H1 (cell line): ENCODE results near the gene P4HA3. TPM values are rescaled to one million over a fixed set of nuclear protein-coding genes. Genes with fewer than 3 reads are reported as not detected.

Experiments used
- CTCF ChIA-PET: fragments of 300-600 bp; sonication (Branson Sonifier 250); formaldehyde crosslinking; loops from one replicate; lab custom pipeline; 2021; ENCODE audit not compliant: partially characterized antibody; lab: Charles Lee
- POLR2A ChIA-PET: fragments of 300-600 bp; sonication (Branson Sonifier 250); formaldehyde crosslinking; loops from one replicate; lab custom pipeline; 2021; ENCODE audit warnings: inconsistent platforms; ENCODE audit not compliant: partially characterized antibody; lab: Charles Lee
- DNase-seq, 2 experiments: peaks; one replicate each; pipeline versions ENCODE4 v3.0.0 to v3.0.0-alpha.2; 2010 to 2022; ENCODE audit warnings: low spot score in 2 of 2, low read depth in 1 of 2, mixed read lengths in 1 of 2
- FAIRE-seq: peaks from 2 replicates; lab custom pipeline; 2011; peaks lifted over from hg19 to GRCh38; lab: Jason Lieb, UNC
- H2AFZ ChIP-seq: 2 replicates; pipeline ENCODE4 v1.8.1; 2012; ENCODE audit warnings: low read length, inconsistent platforms
- H2AK5ac ChIP-seq: 2 replicates; pipeline ENCODE4 v1.6.1; 2013; ENCODE audit warnings: low read depth, low read length
- H2BK120ac ChIP-seq: replicated peaks from 2 replicates; pipeline ENCODE3; 2013; ENCODE audit warnings: low read depth, low read length, inconsistent platforms
- H2BK12ac ChIP-seq: 2 replicates; pipeline ENCODE4 v1.6.1; 2013; ENCODE audit warnings: low read depth, low read length
- H2BK15ac ChIP-seq: 2 replicates; pipeline ENCODE4 v1.6.1; 2013; ENCODE audit warnings: low read length
- H2BK20ac ChIP-seq: 2 replicates; pipeline ENCODE4 v1.6.1; 2013; ENCODE audit warnings: low read length
- H2BK5ac ChIP-seq: 2 replicates; pipeline ENCODE4 v1.6.1; 2013; ENCODE audit warnings: low read depth, low read length
- H3K14ac ChIP-seq: 2 replicates; pipeline ENCODE4 v1.6.1; 2013; ENCODE audit warnings: inconsistent platforms; ENCODE audit not compliant: insufficient read length
- H3K18ac ChIP-seq: 2 replicates; pipeline ENCODE4 v1.6.1; 2013; ENCODE audit warnings: low read length; ENCODE audit errors: extremely low read depth
- H3K23ac ChIP-seq: 2 replicates; pipeline ENCODE4 v1.6.1; 2013; ENCODE audit warnings: inconsistent platforms; ENCODE audit not compliant: insufficient read length
- H3K23me2 ChIP-seq: 2 replicates; pipeline ENCODE4 v1.6.1; 2013; ENCODE audit warnings: low read depth, low read length
- H3K27ac ChIP-seq: 2 replicates; pipeline ENCODE4 v1.6.1; 2011; ENCODE audit warnings: low read depth, low read length, inconsistent platforms
- H3K27me3 ChIP-seq, 4 experiments: replicated peaks in 1 of 4; 1 replicate in 1 of 4; 2 replicates in 3 of 4; pipeline versions ENCODE4 v1.6.1 to v1.8.1; 2011 to 2013; ENCODE audit warnings: low read length in 3 of 4, mild to moderate bottlenecking in 3 of 4, inconsistent platforms in 2 of 4, mixed read lengths in 2 of 4, moderate library complexity in 1 of 4; ENCODE audit not compliant: control insufficient read depth in 3 of 4, insufficient read depth in 3 of 4; ENCODE audit errors: extremely low read depth in 1 of 4
- H3K36me3 ChIP-seq, 4 experiments: 2 replicates each; pipeline versions ENCODE4 v1.6.1 to v1.8.1; 2011 to 2013; ENCODE audit warnings: mild to moderate bottlenecking in 4 of 4, low read length in 3 of 4, moderate library complexity in 2 of 4, control low read depth in 1 of 4, inconsistent platforms in 1 of 4; ENCODE audit not compliant: insufficient read depth in 4 of 4, control insufficient read depth in 2 of 4
- H3K4ac ChIP-seq: replicated peaks from 2 replicates; pipeline ENCODE3; 2013; ENCODE audit warnings: low read length, low read depth, mixed read lengths, inconsistent platforms; ENCODE audit not compliant: insufficient read length
- H3K4me1 ChIP-seq, 4 experiments: replicated peaks in 1 of 4; 1 replicate in 1 of 4; 2 replicates in 3 of 4; pipeline versions ENCODE4 v1.6.1 to v1.8.1; 2011 to 2013; ENCODE audit warnings: low read length in 3 of 4, inconsistent platforms in 2 of 4, mixed read lengths in 1 of 4; ENCODE audit not compliant: insufficient read depth in 4 of 4, control insufficient read depth in 3 of 4
- H3K4me2 ChIP-seq, 2 experiments: 2 replicates each; pipeline versions ENCODE4 v1.6.1 to v1.8.1; 2011 to 2013; ENCODE audit warnings: low read depth in 2 of 2, low read length in 2 of 2, control low read depth in 1 of 2, inconsistent platforms in 1 of 2, mild to moderate bottlenecking in 1 of 2; ENCODE audit not compliant: insufficient read depth in 1 of 2
- H3K4me3 ChIP-seq, 4 experiments: fragments of 200-600, 300-600 bp in 1 of 4; sonication (generic), shearing (Covaris generic), sonication (Bioruptor Twin) in 1 of 4; 2 replicates each; pipeline versions ENCODE4 v1.5.1 to v1.8.1; 2011 to 2016; ENCODE audit warnings: low read length in 4 of 4, low read depth in 3 of 4, control low read depth in 2 of 4, inconsistent platforms in 2 of 4, mild to moderate bottlenecking in 2 of 4, mixed read lengths in 1 of 4, moderate library complexity in 1 of 4; ENCODE audit not compliant: insufficient read depth in 2 of 4; ENCODE audit errors: extremely low read depth in 1 of 4
- H3K56ac ChIP-seq: replicated peaks from 2 replicates; pipeline ENCODE3; 2013; ENCODE audit warnings: low read depth, mild to moderate bottlenecking, mixed read lengths, low read length, inconsistent platforms; ENCODE audit not compliant: insufficient read length
- H3K79me1 ChIP-seq: 2 replicates; pipeline ENCODE4 v1.6.1; 2013; ENCODE audit warnings: low read depth, low read length, control low read depth
- H3K79me2 ChIP-seq, 2 experiments: 2 replicates each; pipeline versions ENCODE4 v1.6.1 to v1.8.1; 2012 to 2013; ENCODE audit warnings: low read length in 2 of 2, mild to moderate bottlenecking in 2 of 2, inconsistent platforms in 1 of 2; ENCODE audit not compliant: insufficient read depth in 2 of 2, control insufficient read depth in 1 of 2
- H3K9ac ChIP-seq, 4 experiments: replicated peaks in 1 of 4; 1 replicate in 1 of 4; 2 replicates in 3 of 4; pipeline versions ENCODE4 v1.6.1 to v1.8.1; 2011 to 2013; ENCODE audit warnings: low read depth in 3 of 4, low read length in 3 of 4, control low read depth in 2 of 4, mild to moderate bottlenecking in 2 of 4, moderate library complexity in 2 of 4, inconsistent platforms in 1 of 4; ENCODE audit errors: extremely low read depth in 1 of 4
- H3K9me3 ChIP-seq, 2 experiments: 2 replicates each; pipeline versions ENCODE4 v1.6.1 to v1.8.1; 2012 to 2013; ENCODE audit warnings: mild to moderate bottlenecking in 2 of 2, moderate library complexity in 2 of 2, control low read depth in 1 of 2, inconsistent platforms in 1 of 2, low read depth in 1 of 2, low read length in 1 of 2, mixed read lengths in 1 of 2; ENCODE audit not compliant: insufficient read depth in 2 of 2
- H4K20me1 ChIP-seq, 2 experiments: replicated peaks in 1 of 2; 2 replicates each; pipeline versions ENCODE3 to v1.8.1; 2011 to 2013; ENCODE audit warnings: inconsistent platforms in 2 of 2, low read length in 2 of 2, mild to moderate bottlenecking in 1 of 2; ENCODE audit not compliant: insufficient read depth in 2 of 2, control insufficient read depth in 1 of 2
- H4K5ac ChIP-seq: 2 replicates; pipeline ENCODE4 v1.6.1; 2013; ENCODE audit warnings: low read length, low read depth, mixed read lengths, inconsistent platforms; ENCODE audit not compliant: insufficient read length
- H4K8ac ChIP-seq: 2 replicates; pipeline ENCODE4 v1.8.0; 2013; ENCODE audit warnings: mild to moderate bottlenecking, moderate library complexity, low read length, inconsistent platforms; ENCODE audit not compliant: insufficient read depth; ENCODE audit errors: extremely low read depth
- H4K91ac ChIP-seq: replicated peaks from 2 replicates; pipeline ENCODE3; 2013; ENCODE audit warnings: low read length, mixed read lengths, inconsistent platforms; ENCODE audit not compliant: insufficient read length
- CEBPB ChIP-seq: IDR thresholded peaks from 2 replicates; pipeline ENCODE4 v1.6.1; 2012; ENCODE audit warnings: low read depth, low read length
- EZH2 ChIP-seq: fragments of 200-600 bp; sonication (generic); IDR thresholded peaks from 2 replicates; pipeline ENCODE4 v1.7.1; 2012; ENCODE audit warnings: low read depth, mild to moderate bottlenecking, moderate library complexity, low read length, inconsistent platforms; ENCODE audit not compliant: severe bottlenecking
- HDAC2 ChIP-seq, 2 experiments: fragments of 300-600 bp in 1 of 2; sonication (generic) in 1 of 2; IDR thresholded peaks; 2 replicates each; pipeline ENCODE4 v1.6.1; 2011 to 2012; ENCODE audit warnings: low read depth in 2 of 2, low read length in 2 of 2, mild to moderate bottlenecking in 2 of 2, moderate library complexity in 2 of 2, borderline replicate concordance in 1 of 2, inconsistent platforms in 1 of 2
- RBBP5 ChIP-seq: IDR thresholded peaks from 2 replicates; pipeline ENCODE4 v1.7.1; 2012; ENCODE audit warnings: low read depth, mild to moderate bottlenecking, inconsistent platforms, low read length, moderate library complexity, borderline replicate concordance
- RFX5 ChIP-seq: IDR thresholded peaks from 2 replicates; pipeline ENCODE4 v1.6.1; 2011; ENCODE audit warnings: low read depth, low read length, improper control_type of control experiment, borderline replicate concordance
- RNF2 ChIP-seq: fragments of 200-900, 300-1000 bp; sonication (generic); IDR thresholded peaks from 2 replicates; pipeline ENCODE4 v1.7.1; 2016; ENCODE audit warnings: borderline replicate concordance, low read depth, mild to moderate bottlenecking, antibody characterized with exemption, low read length; ENCODE audit not compliant: poor library complexity, severe bottlenecking; ENCODE audit errors: missing control alignments
- SIN3A ChIP-seq, 2 experiments: IDR thresholded peaks in 1 of 2; conservative IDR thresholded peaks in 1 of 2; 2 replicates each; pipeline ENCODE4 v1.6.1; 2011 to 2012; ENCODE audit warnings: low read length in 2 of 2, improper control_type of control experiment in 1 of 2, low read depth in 1 of 2, mild to moderate bottlenecking in 1 of 2
- SP1 ChIP-seq: IDR thresholded peaks from 2 replicates; pipeline ENCODE4 v1.6.1; 2011; ENCODE audit warnings: low read depth, low read length
- SP2 ChIP-seq: IDR thresholded peaks from 2 replicates; pipeline ENCODE4 v1.6.1; 2012; ENCODE audit warnings: mild to moderate bottlenecking, low read length, inconsistent platforms
- SRF ChIP-seq: IDR thresholded peaks from 2 replicates; pipeline ENCODE4 v1.6.1; 2011; ENCODE audit warnings: mild to moderate bottlenecking, low read depth, low read length, moderate library complexity
- SUZ12 ChIP-seq: fragments of 200-600 bp; sonication (generic); IDR thresholded peaks from 2 replicates; pipeline ENCODE4 v1.6.1; 2012; ENCODE audit warnings: mild to moderate bottlenecking, inconsistent platforms, low read length, moderate library complexity, mixed read lengths
- TAF7 ChIP-seq: optimal IDR thresholded peaks from 2 replicates; pipeline ENCODE3; 2011; ENCODE audit warnings: low read depth, mild to moderate bottlenecking, inconsistent platforms, low read length, moderate library complexity, borderline replicate concordance
- YY1 ChIP-seq: IDR thresholded peaks from 2 replicates; pipeline ENCODE4 v1.6.1; 2011; ENCODE audit warnings: low read depth, mild to moderate bottlenecking, low read length
- WGBS, 2 experiments: shearing (Covaris generic) in 1 of 2; methylation state at CpG; one replicate each; pipeline versions ENCODE4 v1.1.6 to v1.1.7; 2013 to 2015; ENCODE audit warnings: low lambda C conversion rate in 2 of 2, mixed read lengths in 2 of 2, inconsistent platforms in 1 of 2, low coverage in 1 of 2, missing lambda C conversion rate in 1 of 2; ENCODE audit not compliant: insufficient replicate concordance in 2 of 2, insufficient coverage in 1 of 2, insufficient read length in 1 of 2; ENCODE audit errors: extremely low coverage in 1 of 2, missing lambda C conversion rate in 1 of 2; 5-methylcytosine and 5-hydroxymethylcytosine counted together
- polyA plus RNA-seq, 7 experiments: library from polyadenylated mRNA; depleted of rRNA in 3 of 7; stranded (reverse) in 5 of 7; unstranded in 2 of 7; fragments of >200 nt in 5 of 7; fragments of 200-250 nt in 2 of 7; gene quantifications; 1 replicate in 5 of 7; 2 replicates in 1 of 7; 4 replicates in 1 of 7; pipeline versions ENCODE4 v1.2.1 to v1.2.3, GENCODE V29; 2011 to 2013; ENCODE audit warnings: missing spikeins in 2 of 7, mixed read lengths in 2 of 7
- total RNA-seq: library from RNA; stranded (reverse); fragmentation: NEBNext Ultra II Directional; extraction: Animal tissue kit (Norgen Biotek cat#: 25700); gene quantifications from 2 replicates; pipeline ENCODE4 v1.2.1, GENCODE V29; 2021

The P4HA3 gene
- total and polyA plus RNA-seq, 2 of the 8 experiments (the other 6 are each of a cell fraction or from before 2014, with no cell fraction given): 0.06 TPM; not detected in 1

GRCh38 chr11:74354036-74354435, 42.6 kb upstream of the P4HA3 start:
- Histone ChIP-seq H3K9ac (no peak overlapping the region), H3K14ac (no peak overlapping the region), H3K4me3 (no peak overlapping the region), H2BK120ac (no peak overlapping the region), H3K27me3 (no peaks in the 10 kb centered on the region), H2BK15ac (no peak overlapping the region), H3K79me2 (no peaks in the 10 kb centered on the region), H3K4me1 (no peaks in the 10 kb centered on the region), H3K4ac (no peak overlapping the region), H4K91ac (no peak overlapping the region), H3K56ac (no peak overlapping the region), H4K20me1 (no peaks in the 10 kb centered on the region), H3K79me1 (no peaks in the 10 kb centered on the region), H2BK12ac (no peak overlapping the region), H3K9me3 (no peaks in the 10 kb centered on the region), H3K23me2 (no peaks in the 10 kb centered on the region), H3K4me2 (no peak overlapping the region), H4K8ac (no peak overlapping the region), H2AFZ (no peak overlapping the region), H3K36me3 (peaks cover 0 to 3% (median under 1%) of the 10 kb centered on the region in 4 experiments; a peak in 2 of 8 replicates), H3K27ac (no peak overlapping the region), H2AK5ac (no peak overlapping the region), H4K5ac (no peak overlapping the region), H3K18ac (no peak overlapping the region), H2BK20ac (no peak overlapping the region), H2BK5ac (no peak overlapping the region), H3K23ac (no peak overlapping the region)
- POLR2A ChIA-PET: interaction anchor here (0.5 kb wide), 1 partner anchor 60 kb away, joined by 3 read pairs; no protein-coding TSS in a partner anchor
- WGBS, 2 experiments: 61% methylated on average over 3 of the region's 3 CpGs; no CpG with 5 or more reads in 1 of the 2 experiments
- FAIRE-seq: no peak
- TF ChIP-seq HDAC2 (IDR thresholded peaks at IDR 0.05; ENCODE audit: borderline replicate concordance in 1 of 2, low read depth in 2 of 2, low read length in 2 of 2): no peak
- no peak for TF ChIP-seq SUZ12
- no peak for TF ChIP-seq TAF7
- no peak for TF ChIP-seq RFX5
- no peak for TF ChIP-seq SP1
- TF ChIP-seq EZH2: no peak
- TF ChIP-seq RBBP5: no peak
- TF ChIP-seq SRF: no peak
- no peak for TF ChIP-seq RNF2
- TF ChIP-seq CEBPB: no peak
- no peak for TF ChIP-seq SP2
- TF ChIP-seq SIN3A (conservative IDR thresholded peaks at IDR 0.05 in 1 of 2, IDR thresholded peaks at IDR 0.05 in 1 of 2; ENCODE audit: low read depth in 1 of 2, low read length in 2 of 2): no peak
- TF ChIP-seq YY1: no peak
- no peak for DNase-seq
- CTCF ChIA-PET: interaction anchor here (1.0 to 1.1 kb wide), 2 partner anchors 10 to 96 kb away, joined by 3 to 4 read pairs; no protein-coding TSS in a partner anchor
